ENCODE data around the gene SLC49A4.

DNA sequence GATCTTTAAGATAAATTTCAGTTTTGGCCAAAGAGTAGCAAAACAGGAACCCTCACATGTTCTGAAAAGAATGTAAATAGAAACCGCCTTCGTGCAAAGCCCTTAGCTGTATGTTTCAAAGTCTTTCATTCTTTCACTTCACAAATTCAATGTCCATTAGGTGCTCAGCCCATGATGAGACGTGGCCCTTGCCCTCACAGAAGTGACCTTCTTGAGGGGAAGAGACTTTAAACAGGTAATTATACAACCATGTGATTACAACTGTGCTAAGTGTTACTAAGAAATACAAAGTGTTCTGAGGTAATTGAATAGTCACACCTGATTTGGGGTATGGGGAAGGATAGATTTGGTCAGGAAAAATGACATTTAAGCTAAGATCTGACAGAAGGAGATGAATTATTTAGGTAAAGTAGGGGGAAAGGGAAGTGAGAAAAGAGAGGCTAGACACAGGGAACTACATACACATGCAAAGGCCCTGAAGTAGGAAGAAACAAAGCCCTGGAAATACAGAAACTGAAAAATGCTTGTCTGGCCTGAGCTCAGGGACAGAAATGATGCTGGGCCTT, 20.8 kb upstream of the SLC49A4 start:
- TF ChIP-seq POLR2A (IDR thresholded peaks at IDR 0.05): no peak
- TF ChIP-seq, protein P1, sequence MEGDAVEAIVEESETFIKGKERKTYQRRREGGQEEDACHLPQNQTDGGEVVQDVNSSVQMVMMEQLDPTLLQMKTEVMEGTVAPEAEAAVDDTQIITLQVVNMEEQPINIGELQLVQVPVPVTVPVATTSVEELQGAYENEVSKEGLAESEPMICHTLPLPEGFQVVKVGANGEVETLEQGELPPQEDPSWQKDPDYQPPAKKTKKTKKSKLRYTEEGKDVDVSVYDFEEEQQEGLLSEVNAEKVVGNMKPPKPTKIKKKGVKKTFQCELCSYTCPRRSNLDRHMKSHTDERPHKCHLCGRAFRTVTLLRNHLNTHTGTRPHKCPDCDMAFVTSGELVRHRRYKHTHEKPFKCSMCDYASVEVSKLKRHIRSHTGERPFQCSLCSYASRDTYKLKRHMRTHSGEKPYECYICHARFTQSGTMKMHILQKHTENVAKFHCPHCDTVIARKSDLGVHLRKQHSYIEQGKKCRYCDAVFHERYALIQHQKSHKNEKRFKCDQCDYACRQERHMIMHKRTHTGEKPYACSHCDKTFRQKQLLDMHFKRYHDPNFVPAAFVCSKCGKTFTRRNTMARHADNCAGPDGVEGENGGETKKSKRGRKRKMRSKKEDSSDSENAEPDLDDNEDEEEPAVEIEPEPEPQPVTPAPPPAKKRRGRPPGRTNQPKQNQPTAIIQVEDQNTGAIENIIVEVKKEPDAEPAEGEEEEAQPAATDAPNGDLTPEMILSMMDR (IDR thresholded peaks at IDR 0.05): no peak

Data from lower leg skin (tissue), 3 donors.